Stomach (tissue), 4 donors: ENCODE measurements around the gene ESR1.

Experiments used
- CTCF ChIP-seq, 7 experiments: fragments of 450-650 bp in 4 of 7; fragments of 200-600 bp in 3 of 7; sonication (generic) in 3 of 7; IDR thresholded peaks; one replicate each; pipeline ENCODE4 v1.5.1; 2016 to 2019; ENCODE audit warnings: antibody characterized with exemption in 7 of 7, control low read depth in 2 of 7, mild to moderate bottlenecking in 1 of 7
- EP300 ChIP-seq: sonication (generic); formaldehyde crosslinking; IDR thresholded peaks from one replicate; pipeline ENCODE4 v1.6.1; 2017; ENCODE audit warnings: antibody characterized with exemption
- POLR2A ChIP-seq, 4 donors: fragments of 450-650 bp; IDR thresholded peaks; one replicate each; pipeline ENCODE4 v1.6.1; 2016; ENCODE audit warnings: antibody characterized with exemption in 4 of 4, control low read depth in 2 of 4, mild to moderate bottlenecking in 1 of 4, moderate library complexity in 1 of 4
- POLR2AphosphoS5 ChIP-seq, 3 donors: sonication (generic); formaldehyde crosslinking; IDR thresholded peaks; one replicate each; pipeline ENCODE4 v1.6.1; 2016; ENCODE audit warnings: antibody characterized with exemption in 3 of 3

DNA sequence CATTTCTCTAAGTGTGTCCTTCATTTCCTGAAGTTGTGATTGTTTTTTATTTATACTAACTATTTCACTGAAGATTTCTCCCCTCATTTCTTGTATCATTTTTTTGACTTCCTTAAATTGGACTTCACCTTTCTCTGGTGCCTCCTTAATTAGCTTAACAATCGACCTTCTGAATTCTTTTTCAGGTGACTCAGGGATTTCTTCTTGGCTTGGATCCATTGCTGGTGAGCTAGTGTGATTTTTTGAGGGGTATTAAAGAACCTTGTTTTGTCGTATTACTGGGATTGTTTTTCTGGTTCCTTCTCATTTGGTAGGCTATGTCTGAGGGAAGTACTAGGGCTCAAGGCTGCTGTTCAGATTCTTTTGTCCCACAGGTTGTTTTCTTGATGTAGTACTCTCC lies 92.8 kb downstream of the ESR1 start:
- no peak for TF ChIP-seq POLR2A (IDR thresholded peaks at IDR 0.05)
- TF ChIP-seq CTCF (IDR thresholded peaks at IDR 0.05): no peak
- no peak for TF ChIP-seq EP300
- no peak for TF ChIP-seq POLR2AphosphoS5 (IDR thresholded peaks at IDR 0.05)
